ENCODE measurements around the gene OR56A1.

- TF ChIP-seq RAD21 (conservative IDR thresholded peaks at IDR 0.05) (no peak), POLR2AphosphoS5 (IDR thresholded peaks at IDR 0.05) (no peak), EZH2 (IDR thresholded peaks at IDR 0.05; ENCODE audit: borderline replicate concordance, insufficient read depth, low read length, poor library complexity, severe bottlenecking) (no peak)
Measured at GRCh38 chr11:6006846-6007245, 23.7 kb downstream of the OR56A1 start, which contains the start of gene OR56A4.

Measured in neural cell (in vitro differentiated cells).